Keratinocyte (primary cell): ENCODE results near the gene HBA1. TPM values are rescaled to one million over a fixed set of nuclear protein-coding genes. Genes with fewer than 3 reads are reported as not detected.

Experiments used
- DNase-seq: peaks from one replicate; pipeline ENCODE4 v3.0.0-alpha.2; 2011; ENCODE audit warnings: low read depth, missing footprints, low spot score
- FAIRE-seq: peaks from 2 replicates; lab custom pipeline; 2011; peaks lifted over from hg19 to GRCh38; lab: Jason Lieb, UNC
- H2AFZ ChIP-seq: 2 replicates; pipeline ENCODE4 v1.6.0; 2012; ENCODE audit warnings: low read length, control low read depth, inconsistent platforms; ENCODE audit not compliant: control insufficient read depth
- H3K27ac ChIP-seq: 2 replicates; pipeline ENCODE4 v1.5.1; 2011; ENCODE audit warnings: low read length; ENCODE audit not compliant: control insufficient read depth, insufficient read depth
- H3K27me3 ChIP-seq: 3 replicates; pipeline ENCODE4 v1.6.0; 2011; ENCODE audit warnings: low read length; ENCODE audit not compliant: control insufficient read depth, insufficient read depth; ENCODE audit errors: extremely low read depth
- H3K36me3 ChIP-seq, 2 experiments: 2 replicates in 1 of 2; 3 replicates in 1 of 2; pipeline ENCODE4 v1.5.1; 2011; ENCODE audit warnings: low read length in 2 of 2, mild to moderate bottlenecking in 1 of 2; ENCODE audit not compliant: control insufficient read depth in 2 of 2, insufficient read depth in 2 of 2; ENCODE audit errors: extremely low read depth in 1 of 2
- H3K4me1 ChIP-seq: 3 replicates; pipeline ENCODE4 v1.5.1; 2011; ENCODE audit warnings: low read length; ENCODE audit not compliant: control insufficient read depth, insufficient read depth; ENCODE audit errors: extremely low read depth
- H3K4me2 ChIP-seq: 3 replicates; pipeline ENCODE4 v1.6.0; 2011; ENCODE audit warnings: low read depth, low read length; ENCODE audit not compliant: control insufficient read depth, insufficient read depth; ENCODE audit errors: extremely low read depth
- H3K4me3 ChIP-seq, 3 experiments: fragments of 200-600 bp in 1 of 3; sonication (generic) in 1 of 3; 2 replicates in 2 of 3; 3 replicates in 1 of 3; pipeline ENCODE4 v1.5.1; 2011 to 2016; ENCODE audit warnings: low read length in 3 of 3, mild to moderate bottlenecking in 3 of 3, control low read depth in 2 of 3, inconsistent platforms in 1 of 3, low read depth in 1 of 3, mixed read lengths in 1 of 3, mixed run types in 1 of 3, moderate library complexity in 1 of 3; ENCODE audit not compliant: control insufficient read depth in 2 of 3, insufficient read depth in 2 of 3; ENCODE audit errors: extremely low read depth in 1 of 3
- H3K79me2 ChIP-seq: 2 replicates; pipeline ENCODE4 v1.6.0; 2012; ENCODE audit warnings: low read length; ENCODE audit not compliant: control insufficient read depth, insufficient read depth
- H3K9ac ChIP-seq: 3 replicates; pipeline ENCODE4 v1.6.0; 2011; ENCODE audit warnings: low read length; ENCODE audit not compliant: control insufficient read depth, insufficient read depth; ENCODE audit errors: extremely low read depth
- H3K9me1 ChIP-seq: 3 replicates; pipeline ENCODE4 v1.6.0; 2011; ENCODE audit warnings: low read length; ENCODE audit not compliant: control insufficient read depth, insufficient read depth; ENCODE audit errors: extremely low read depth
- H3K9me3 ChIP-seq: 2 replicates; pipeline ENCODE4 v1.5.1; 2012; ENCODE audit warnings: low read depth, low read length; ENCODE audit not compliant: control insufficient read depth
- H4K20me1 ChIP-seq: 3 replicates; pipeline ENCODE4 v1.6.0; 2011; ENCODE audit warnings: low read length; ENCODE audit not compliant: control insufficient read depth, insufficient read depth; ENCODE audit errors: extremely low read depth
- CTCF ChIP-seq, 3 experiments: IDR thresholded peaks in 1 of 3; conservative IDR thresholded peaks in 1 of 3; optimal IDR thresholded peaks in 1 of 3; 2 replicates in 2 of 3; 3 replicates in 1 of 3; pipeline versions ENCODE3 to v1.5.1; 2011; ENCODE audit warnings: low read length in 3 of 3, mild to moderate bottlenecking in 3 of 3, moderate library complexity in 2 of 3, control low read depth in 1 of 3, inconsistent platforms in 1 of 3; ENCODE audit not compliant: insufficient read depth in 2 of 3; ENCODE audit errors: extremely low read depth in 1 of 3
- EZH2 ChIP-seq: IDR thresholded peaks from one replicate; pipeline ENCODE4 v1.6.1; 2012; ENCODE audit warnings: inconsistent platforms, mild to moderate bottlenecking, low read length, moderate library complexity
- dilution Hi-C: fragments of 300-500 bp; cut with MboI; formaldehyde crosslinking; loops from one replicate; pipeline ENCODE4 v1.7.0; 2020; ENCODE audit warnings: low sequenced_read_pairs; ENCODE audit not compliant: extremely low pct_ligation_motif_present
- polyA plus RNA-seq, 5 experiments: library from polyadenylated mRNA; depleted of rRNA in 3 of 5; stranded (reverse) in 3 of 5; stranded (forward) in 1 of 5; unstranded in 1 of 5; fragments of >200 nt; gene quantifications; 1 replicate in 1 of 5; 2 replicates in 3 of 5; 3 replicates in 1 of 5; pipeline versions ENCODE4 v1.2.1 to v1.2.3, GENCODE V29; 2011 to 2012; ENCODE audit warnings: missing spikeins in 2 of 5, low read depth in 1 of 5, low replicate concordance in 1 of 5

HBA1 gene
- polyA plus RNA-seq, 1 donor (not counting 4 experiments of a cell fraction or from before 2014, with no cell fraction given): 0.24 TPM

DNA sequence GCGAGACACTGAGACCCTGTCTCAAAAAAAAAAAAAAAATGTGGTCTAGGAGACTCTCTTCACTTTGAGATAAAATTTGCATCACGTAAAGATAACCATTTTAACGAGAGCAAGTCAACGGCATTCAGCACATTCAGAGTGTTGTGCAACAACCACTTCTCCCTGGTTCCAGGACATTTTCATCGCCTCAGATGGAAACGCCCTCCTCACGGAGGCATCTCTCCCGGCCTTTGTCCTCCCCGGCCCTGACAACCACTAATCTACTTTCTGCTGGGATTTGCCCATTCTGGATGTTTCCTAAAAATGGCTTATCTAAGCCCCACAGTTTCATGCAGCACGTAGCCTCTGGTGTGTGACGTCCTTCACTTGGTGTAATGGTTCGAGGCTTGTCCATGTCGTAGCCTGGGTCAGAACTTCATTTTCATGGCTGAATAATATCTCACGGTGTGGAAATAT lies 31.7 kb upstream of the HBA1 start:
- no peak overlapping the region for H3K4me3 ChIP-seq
- no peaks in the 10 kb centered on the region for H3K79me2 ChIP-seq
- H3K9me3 ChIP-seq: no peaks in the 10 kb centered on the region
- no peak overlapping the region for H2AFZ ChIP-seq
- H3K27ac ChIP-seq: no peak overlapping the region
- peaks cover 8% of the 10 kb centered on the region for H3K27me3 ChIP-seq
- dilution Hi-C loops: no loop called here
- H4K20me1 ChIP-seq: no peaks in the 10 kb centered on the region
- H3K9ac ChIP-seq: no peak overlapping the region
- FAIRE-seq: no peak
- TF ChIP-seq EZH2 (no peak), CTCF (optimal IDR thresholded peaks at IDR 0.05 in 1 of 3, IDR thresholded peaks at IDR 0.05 in 1 of 3, conservative IDR thresholded peaks at IDR 0.05 in 1 of 3; ENCODE audit: extremely low read depth in 1 of 3, insufficient read depth in 2 of 3, low read length in 3 of 3) (no peak)
- no peak for DNase-seq
- no peaks in the 10 kb centered on the region for H3K36me3 ChIP-seq
- no peaks in the 10 kb centered on the region for H3K4me1 ChIP-seq
- no peaks in the 10 kb centered on the region for H3K9me1 ChIP-seq
- no peak overlapping the region for H3K4me2 ChIP-seq

DNA sequence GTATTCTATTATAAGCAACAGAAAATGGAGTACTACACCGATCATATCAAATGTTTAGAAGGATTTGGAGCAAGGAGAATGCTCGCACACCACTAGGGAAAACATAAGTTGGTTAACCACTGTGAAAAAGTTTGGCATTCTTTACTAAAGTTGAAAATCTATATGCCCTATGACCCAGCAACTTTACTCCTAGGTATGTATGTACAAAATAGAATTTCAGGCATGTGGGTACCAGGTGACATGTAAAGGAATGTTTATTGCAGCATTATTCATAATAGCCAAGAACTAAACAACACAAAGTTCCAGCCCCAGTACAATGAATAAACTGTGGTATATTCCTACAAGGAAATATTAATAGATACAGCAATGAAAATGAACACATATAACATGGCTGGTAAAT lies 29.8 kb upstream of the HBA1 start:
- Histone ChIP-seq H3K9me1 (no peaks in the 10 kb centered on the region), H3K4me2 (no peak overlapping the region), H3K9me3 (no peaks in the 10 kb centered on the region), H3K27ac (no peak overlapping the region), H3K9ac (no peak overlapping the region), H2AFZ (no peak overlapping the region), H3K36me3 (no peaks in the 10 kb centered on the region), H3K4me3 (no peak overlapping the region), H3K79me2 (no peaks in the 10 kb centered on the region), H3K4me1 (no peaks in the 10 kb centered on the region), H4K20me1 (no peaks in the 10 kb centered on the region), H3K27me3 (peaks cover 9% of the 10 kb centered on the region)
- dilution Hi-C loops: no loop called here
- FAIRE-seq (no peak), DNase-seq (no peak)
- TF ChIP-seq CTCF (optimal IDR thresholded peaks at IDR 0.05 in 1 of 3, IDR thresholded peaks at IDR 0.05 in 1 of 3, conservative IDR thresholded peaks at IDR 0.05 in 1 of 3; ENCODE audit: extremely low read depth in 1 of 3, insufficient read depth in 2 of 3, low read length in 3 of 3): no peak
- TF ChIP-seq EZH2: no peak
